PC-9 (cell line): ENCODE results near the gene CCDC91. TPM values are rescaled to one million over a fixed set of nuclear protein-coding genes. Genes with fewer than 3 reads are reported as not detected.

ENCODE experiments used
- Bru-seq: library from RNA; stranded (reverse); fragments of 400-500 nt; gene quantifications from one replicate; lab custom pipeline; 2021; lab: Mats Ljungman, UMichigan
- BruChase-seq, 2 experiments: library from RNA; stranded (reverse); fragments of 400-500 nt; gene quantifications; one replicate each; lab custom pipeline; 2021; lab: Mats Ljungman, UMichigan
- BruUV-seq: library from RNA; stranded (reverse); fragments of 400-500 nt; replicated peaks from 2 replicates; lab custom pipeline; 2021; lab: Mats Ljungman, UMichigan
- CTCF ChIA-PET: fragments of 300-600 bp; sonication (Branson Sonifier 250); formaldehyde crosslinking; loops from one replicate; lab custom pipeline; 2022; ENCODE audit warnings: antibody characterized with exemption; lab: Charles Lee
- POLR2A ChIA-PET: fragments of 300-600 bp; sonication (Branson Sonifier 250); formaldehyde crosslinking; loops from one replicate; lab custom pipeline; 2022; ENCODE audit warnings: antibody characterized with exemption; ENCODE audit not compliant: unreplicated experiment; lab: Charles Lee
- DNase-seq, 2 experiments: peaks; one replicate each; pipeline versions ENCODE4 v3.0.0 to v3.0.0-alpha.2; 2015 to 2022; ENCODE audit warnings: mixed read lengths in 1 of 2
- H2AFZ ChIP-seq: fragments of 200-600 bp; sonication (generic); 2 replicates; pipeline ENCODE4 v1.8.1; 2017; ENCODE audit warnings: antibody characterized with exemption
- H3F3A ChIP-seq: fragments of 200-600 bp; sonication (generic); 2 replicates; pipeline ENCODE4 v1.8.1; 2017; ENCODE audit warnings: antibody characterized with exemption, mild to moderate bottlenecking, low read depth; ENCODE audit not compliant: insufficient read depth
- H3K27ac ChIP-seq: fragments of 200-600 bp; sonication (generic); 2 replicates; pipeline ENCODE4 v1.6.1; 2016; ENCODE audit warnings: mixed run types
- H3K27me3 ChIP-seq: fragments of 200-600 bp; sonication (generic); 2 replicates; pipeline ENCODE4 v1.6.1; 2016; ENCODE audit warnings: low read depth, mixed run types; ENCODE audit not compliant: insufficient read depth
- H3K36me3 ChIP-seq: fragments of 200-600 bp; sonication (generic); 2 replicates; pipeline ENCODE4 v1.6.1; 2016; ENCODE audit warnings: low read depth, mixed run types
- H3K4me1 ChIP-seq: fragments of 200-600 bp; sonication (generic); replicated peaks from 2 replicates; pipeline ENCODE4 v1.6.1; 2016; ENCODE audit warnings: mixed run types; ENCODE audit not compliant: insufficient read depth
- H3K4me2 ChIP-seq: fragments of 200-600 bp; sonication (generic); 2 replicates; pipeline ENCODE4 v1.6.1; 2017; ENCODE audit warnings: mixed run types
- H3K4me3 ChIP-seq: fragments of 200-600 bp; sonication (generic); 2 replicates; pipeline ENCODE4 v1.6.1; 2016; ENCODE audit warnings: mixed run types
- H3K79me2 ChIP-seq: fragments of 200-600 bp; sonication (generic); 2 replicates; pipeline ENCODE4 v1.6.1; 2017; ENCODE audit warnings: low read depth, mixed run types
- H3K9me2 ChIP-seq: fragments of 200-600 bp; sonication (generic); 2 replicates; pipeline ENCODE4 v1.8.1; 2017; ENCODE audit warnings: mild to moderate bottlenecking; ENCODE audit not compliant: insufficient read depth
- H3K9me3 ChIP-seq: fragments of 200-600 bp; sonication (generic); 2 replicates; pipeline ENCODE4 v1.8.1; 2016; ENCODE audit warnings: low read depth; ENCODE audit not compliant: insufficient read depth
- H4K20me1 ChIP-seq: fragments of 200-600 bp; sonication (generic); 2 replicates; pipeline ENCODE4 v1.8.1; 2017; ENCODE audit not compliant: insufficient read depth
- CTCF ChIP-seq: fragments of 200-600 bp; sonication (generic); conservative IDR thresholded peaks from 2 replicates; pipeline ENCODE4 v1.6.1; 2017; ENCODE audit warnings: mixed run types, antibody characterized with exemption, mild to moderate bottlenecking, moderate library complexity
- EZH2 ChIP-seq: fragments of 200-600 bp; sonication (generic); IDR thresholded peaks from 2 replicates; pipeline ENCODE4 v1.8.0; 2017; ENCODE audit warnings: antibody characterized with exemption, low read depth
- intact Hi-C: fragments of 100-400 bp; cut with micrococcal nuclease; formaldehyde crosslinking; loops from one replicate; pipeline ENCODE4 v1.10.0; 2022; ENCODE audit not compliant: unreplicated experiment
- long read RNA-seq: library from polyadenylated mRNA; stranded (forward); transcript quantifications from one replicate; pipeline ENCODE4 v2.0.0, GENCODE V29; 2022
- total RNA-seq: library from RNA; stranded (reverse); gene quantifications from 2 replicates; pipeline ENCODE4 v1.2.3, GENCODE V29; 2021

CCDC91 gene
- 30.7 and 38.9 TPM in 2 replicates for total RNA-seq
- Bru-seq, nascent RNA: percentile 82 among the genes with signal in this experiment
- BruChase-seq, experiment 1, labeled RNA remaining after a 2-hour chase: percentile 82 among the genes with signal in this experiment
- BruChase-seq, experiment 2, labeled RNA remaining after a 6-hour chase: percentile 57 among the genes with signal in this experiment
- long read RNA-seq, partial matches to known transcripts: 2 of 56 reads
- long read RNA-seq, other reads (novel, unspliced or antisense): 52 of 56 reads

- H3K36me3 ChIP-seq: no peaks in the 10 kb centered on the region
- TF ChIP-seq CTCF (no peak), EZH2 (no peak)
- H3K9me3 ChIP-seq: no peaks in the 10 kb centered on the region
- no peaks in the 10 kb centered on the region for H3K27me3 ChIP-seq
- H3K4me3 ChIP-seq: peak within 1 kb of the TSS; percentile 66
- CTCF ChIA-PET: no interaction called here
- no peaks in the 10 kb centered on the region for H3K9me2 ChIP-seq
- BruUV-seq: no TSS peak
- peaks cover 54% of the 10 kb centered on the region for H3K79me2 ChIP-seq
- H3K27ac ChIP-seq: peak within 1 kb of the TSS; percentile 95
- peaks cover 26% of the 10 kb centered on the region for H3K4me1 ChIP-seq
- peak within 1 kb of the TSS; percentile 85 for H3K4me2 ChIP-seq
- intact Hi-C loops: loop anchor here (5.0 kb wide), 1 partner anchor 223 kb away; no protein-coding TSS in a partner anchor
- DNase-seq: peak; percentile 67 to 92
- POLR2A ChIA-PET: interaction anchor here (0.6 to 0.7 kb wide), 6 partner anchors 49 to 668 kb away, joined by 3 to 11 read pairs (median 4); no protein-coding TSS in a partner anchor
- peaks cover 18% of the 10 kb centered on the region for H3F3A ChIP-seq
- no peaks in the 10 kb centered on the region for H4K20me1 ChIP-seq
- H2AFZ ChIP-seq: peak within 1 kb of the TSS; percentile 98
Measured at GRCh38 chr12:28190321-28191050, at the start of gene CCDC91. Gene CCDC91 (plus strand): TSS chr12:28190456. CDS start chr12:28257216, 66,760 bp downstream.

GRCh38 chr12:28144059-28144458, 46.2 kb upstream of the CCDC91 start:
- Histone ChIP-seq H3K9me3 (no peaks in the 10 kb centered on the region), H3K27ac (no peak overlapping the region), H3K4me3 (no peak overlapping the region), H2AFZ (no peak overlapping the region), H3K4me1 (no peaks in the 10 kb centered on the region), H3K4me2 (no peak overlapping the region), H3F3A (no peaks in the 10 kb centered on the region), H4K20me1 (no peaks in the 10 kb centered on the region), H3K79me2 (no peaks in the 10 kb centered on the region), H3K36me3 (no peaks in the 10 kb centered on the region), H3K9me2 (no peaks in the 10 kb centered on the region), H3K27me3 (no peaks in the 10 kb centered on the region)
- no peak for DNase-seq
- no TSS peak for BruUV-seq
- POLR2A ChIA-PET: no interaction called here
- intact Hi-C loops: no loop called here
- CTCF ChIA-PET: no interaction called here
- TF ChIP-seq EZH2 (no peak), CTCF (no peak)

GRCh38 chr12:28144532-28144931, 45.7 kb upstream of the CCDC91 start:
- Histone ChIP-seq H3K79me2 (no peaks in the 10 kb centered on the region), H3K4me1 (no peaks in the 10 kb centered on the region), H3K9me3 (no peaks in the 10 kb centered on the region), H3K36me3 (no peaks in the 10 kb centered on the region), H2AFZ (no peak overlapping the region), H4K20me1 (no peaks in the 10 kb centered on the region), H3K9me2 (no peaks in the 10 kb centered on the region), H3K27ac (no peak overlapping the region), H3K27me3 (no peaks in the 10 kb centered on the region), H3K4me3 (no peak overlapping the region), H3F3A (no peaks in the 10 kb centered on the region), H3K4me2 (no peak overlapping the region)
- no peak for TF ChIP-seq CTCF
- no peak for TF ChIP-seq EZH2
- DNase-seq: no peak
- ChIA-PET POLR2A (no interaction called here), CTCF (no interaction called here)
- BruUV-seq: no TSS peak
- intact Hi-C loops: no loop called here
